ENCODE measurements around the gene CALML4. TPM values are rescaled to one million over a fixed set of nuclear protein-coding genes. Genes with fewer than 3 reads are reported as not detected.
A peak's percentile ranks its signal among the peaks of the same experiment; 100 is the strongest.
"Not testable (repeated sequence)": the region's sequence is repeated elsewhere in the genome, so short reads cannot be mapped to it uniquely, and the experiment has no call there.

The CALML4 gene
- total and polyA plus RNA-seq, 12 donors: 0.28 to 5.9 (median 0.86) TPM

DNA sequence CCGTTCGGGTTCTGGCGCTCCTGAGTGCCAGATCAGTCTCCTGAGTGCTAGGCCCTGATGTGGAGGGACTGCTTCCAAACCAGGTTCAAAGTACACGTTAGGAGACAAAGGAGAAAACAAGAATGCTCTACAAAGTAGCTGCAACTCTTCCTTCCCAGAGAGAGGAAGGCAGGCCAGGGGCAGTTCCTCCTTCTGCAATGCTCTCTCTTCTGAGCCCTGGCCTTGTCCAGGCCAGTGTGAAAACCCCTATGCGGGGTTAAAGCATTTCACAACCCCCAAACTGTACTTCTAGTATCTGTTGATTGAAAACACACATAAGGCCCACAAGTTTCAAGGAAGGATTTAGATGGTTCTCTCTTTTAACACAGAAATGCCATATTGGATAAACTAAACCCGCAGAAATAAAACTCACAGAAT lies 9.7 kb upstream of the CALML4 start:
- ATAC-seq: no peak
- H3K4me1 ChIP-seq: peaks cover 0 to 28% (median 8%) of the 10 kb centered on the region in 9 donors
- no peaks in the 10 kb centered on the region for H3K27me3 ChIP-seq
- 75 to 80% methylated on average over 6 of the region's 6 CpGs for WGBS, 2 donors
- no peak overlapping the region for H3K4me3 ChIP-seq
- no peak for DNase-seq
- peaks cover 0 to 25% (median 0%) of the 10 kb centered on the region in 9 donors for H3K36me3 ChIP-seq
- intact Hi-C loops (cut with DNase I): loop anchor here in 4 of 10 donors (5.0 to 10.0 kb wide), 3 partner anchors 348 to 353 kb away; no protein-coding TSS in a partner anchor
- no peaks in the 10 kb centered on the region for H3K9me3 ChIP-seq
- H3K27ac ChIP-seq: peak overlapping the region in 1 of 10 donors; percentile 11
- TF ChIP-seq, protein P1, sequence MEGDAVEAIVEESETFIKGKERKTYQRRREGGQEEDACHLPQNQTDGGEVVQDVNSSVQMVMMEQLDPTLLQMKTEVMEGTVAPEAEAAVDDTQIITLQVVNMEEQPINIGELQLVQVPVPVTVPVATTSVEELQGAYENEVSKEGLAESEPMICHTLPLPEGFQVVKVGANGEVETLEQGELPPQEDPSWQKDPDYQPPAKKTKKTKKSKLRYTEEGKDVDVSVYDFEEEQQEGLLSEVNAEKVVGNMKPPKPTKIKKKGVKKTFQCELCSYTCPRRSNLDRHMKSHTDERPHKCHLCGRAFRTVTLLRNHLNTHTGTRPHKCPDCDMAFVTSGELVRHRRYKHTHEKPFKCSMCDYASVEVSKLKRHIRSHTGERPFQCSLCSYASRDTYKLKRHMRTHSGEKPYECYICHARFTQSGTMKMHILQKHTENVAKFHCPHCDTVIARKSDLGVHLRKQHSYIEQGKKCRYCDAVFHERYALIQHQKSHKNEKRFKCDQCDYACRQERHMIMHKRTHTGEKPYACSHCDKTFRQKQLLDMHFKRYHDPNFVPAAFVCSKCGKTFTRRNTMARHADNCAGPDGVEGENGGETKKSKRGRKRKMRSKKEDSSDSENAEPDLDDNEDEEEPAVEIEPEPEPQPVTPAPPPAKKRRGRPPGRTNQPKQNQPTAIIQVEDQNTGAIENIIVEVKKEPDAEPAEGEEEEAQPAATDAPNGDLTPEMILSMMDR (IDR thresholded peaks at IDR 0.05): no peak

DNA sequence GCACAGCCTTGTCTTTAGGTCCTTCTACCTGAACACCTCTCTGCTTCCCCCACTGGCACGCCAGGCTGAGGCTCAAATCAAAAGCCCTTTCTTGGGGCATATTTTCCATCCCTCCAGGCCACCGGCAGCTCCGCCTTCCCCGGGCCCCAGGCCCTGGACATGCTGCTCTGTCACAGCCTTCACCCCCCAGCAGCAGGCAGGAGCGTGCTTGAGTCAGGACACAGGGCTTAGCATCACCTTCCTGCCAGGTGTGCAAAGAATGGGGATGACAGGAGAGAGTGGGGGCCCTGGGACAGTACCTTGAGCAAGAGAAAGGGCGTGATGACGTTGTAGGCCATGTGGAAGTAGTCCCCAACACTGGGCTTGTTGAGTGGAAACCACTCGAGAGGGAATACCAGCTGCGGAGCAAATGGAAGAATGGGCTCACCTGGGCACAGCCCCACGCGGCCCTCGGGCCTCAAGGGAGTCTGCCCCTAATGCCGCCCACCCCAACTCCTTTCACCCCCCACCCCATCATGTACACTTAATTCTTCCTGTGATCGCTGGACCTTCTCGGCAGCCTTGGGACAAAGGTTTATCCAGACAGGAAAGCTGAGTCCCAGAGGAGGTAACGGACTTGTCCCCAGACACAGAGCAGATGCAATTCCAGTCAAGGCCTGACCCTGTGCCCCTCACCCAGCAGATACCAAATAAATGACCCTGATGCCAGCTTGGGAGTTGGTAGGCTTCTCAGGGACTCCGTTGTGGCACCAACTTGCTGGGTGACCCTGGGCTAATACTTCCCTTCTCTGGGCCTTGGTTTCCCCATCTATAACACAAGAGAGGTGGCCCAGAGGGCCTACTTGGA lies 9.1 kb upstream of the CALML4 start:
- TF ChIP-seq, protein P1 (IDR thresholded peaks at IDR 0.05): no peak
- Histone ChIP-seq H3K4me1 (peaks cover 0 to 33% (median 8%) of the 10 kb centered on the region in 9 donors), H3K27ac (peak overlapping the region in 1 of 10 donors; percentile 11), H3K36me3 (peaks cover 0 to 25% (median 0%) of the 10 kb centered on the region in 9 donors), H3K4me3 (no peak overlapping the region), H3K9me3 (no peaks in the 10 kb centered on the region), H3K27me3 (no peaks in the 10 kb centered on the region)
- intact Hi-C loops (cut with DNase I): loop anchor here in 3 of 10 donors (5.0 to 10.0 kb wide), 2 partner anchors 349 to 352 kb away; no protein-coding TSS in a partner anchor
- 90 to 93% methylated on average over 17 of the region's 17 CpGs for WGBS, 2 donors
- ATAC-seq (no peak), DNase-seq (no peak)

DNA sequence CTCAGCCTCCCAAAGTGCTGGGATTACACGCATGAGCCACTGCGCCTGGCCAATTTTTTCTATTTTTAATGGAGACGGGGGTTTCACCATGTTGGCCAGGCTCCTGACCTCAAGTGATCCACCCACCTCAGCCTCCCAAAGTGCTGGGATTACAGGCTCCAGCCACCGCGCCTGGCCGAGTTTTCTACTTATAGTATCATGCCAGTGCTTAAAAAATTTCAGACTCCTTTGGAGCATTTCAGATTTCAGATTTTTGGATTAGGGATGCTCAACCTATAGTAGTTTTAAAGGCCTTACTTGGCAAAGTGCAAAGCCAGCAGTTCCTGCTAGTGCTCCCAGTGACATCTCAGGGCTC lies 8.3 kb upstream of the CALML4 start:
- not testable (repeated sequence) for H3K27ac ChIP-seq, H3K4me3 ChIP-seq, H3K27me3 ChIP-seq, H3K9me3 ChIP-seq, DNase-seq, ATAC-seq
- intact Hi-C loops (cut with DNase I): loop anchor here in 3 of 10 donors (5.0 to 10.0 kb wide), 2 partner anchors 349 to 351 kb away; no protein-coding TSS in a partner anchor
- Histone ChIP-seq H3K4me1 (peaks cover 0 to 39% (median 8%) of the 10 kb centered on the region in 9 donors), H3K36me3 (peaks cover 0 to 24% (median 0%) of the 10 kb centered on the region in 9 donors)
- 93 to 97% methylated on average over 6 of the region's 6 CpGs for WGBS, 2 donors

DNA sequence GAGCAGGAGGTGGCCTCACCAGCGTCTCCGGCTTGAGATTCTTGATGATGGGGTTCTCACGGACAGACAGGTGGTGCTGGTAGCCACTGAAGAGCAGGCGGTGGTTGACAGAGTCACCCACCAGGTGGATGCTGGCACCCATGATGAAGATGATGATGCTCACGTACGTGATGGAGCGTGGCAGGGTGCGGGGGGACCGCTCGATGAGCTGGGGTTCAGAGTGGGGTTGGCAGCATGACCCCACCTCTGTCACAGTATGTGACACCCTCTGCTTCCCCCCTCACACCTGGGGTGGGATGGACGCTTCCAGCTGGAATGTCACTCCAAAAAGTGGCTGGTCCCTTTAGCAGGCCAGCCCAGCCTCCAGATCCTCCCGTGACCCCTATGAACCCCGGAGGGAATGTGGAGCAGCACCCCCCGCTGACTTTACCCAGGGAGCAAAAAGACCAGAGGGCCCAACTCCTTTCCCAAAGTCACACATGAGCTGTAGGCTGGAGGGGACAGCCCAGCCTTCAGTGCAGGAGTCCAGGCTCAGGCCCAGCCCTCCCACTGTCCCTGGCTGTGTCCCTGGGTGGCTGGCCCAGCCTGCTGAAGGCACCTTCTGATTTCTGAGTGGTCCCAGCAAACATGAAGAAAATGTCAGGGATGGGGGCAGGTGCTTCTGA lies 6.7 kb upstream of the CALML4 start:
- no peak for ATAC-seq
- Histone ChIP-seq H3K4me1 (peaks cover 0 to 47% (median 8%) of the 10 kb centered on the region in 9 donors), H3K4me3 (no peak overlapping the region), H3K9me3 (no peaks in the 10 kb centered on the region), H3K27ac (no peak overlapping the region), H3K36me3 (peaks cover 0 to 11% (median 0%) of the 10 kb centered on the region in 9 donors), H3K27me3 (no peaks in the 10 kb centered on the region)
- TF ChIP-seq, protein P1 (IDR thresholded peaks at IDR 0.05): no peak
- intact Hi-C loops (cut with DNase I): loop anchor here in 3 of 10 donors (5.0 to 10.0 kb wide), 2 partner anchors 347 to 349 kb away; no protein-coding TSS in a partner anchor
- DNase-seq: no peak
- 94 to 96% methylated on average over 14 of the region's 14 CpGs for WGBS, 2 donors

Measured in heart right ventricle (tissue), 16 donors.